ENCODE data around the gene KLHDC4.

Gene KLHDC4

GRCh38 chr16:87703835-87704375 lies 61.9 kb downstream of the KLHDC4 start:
- no peak overlapping the region for H3K27ac ChIP-seq
- DNase-seq: peak; percentile 10

DNA sequence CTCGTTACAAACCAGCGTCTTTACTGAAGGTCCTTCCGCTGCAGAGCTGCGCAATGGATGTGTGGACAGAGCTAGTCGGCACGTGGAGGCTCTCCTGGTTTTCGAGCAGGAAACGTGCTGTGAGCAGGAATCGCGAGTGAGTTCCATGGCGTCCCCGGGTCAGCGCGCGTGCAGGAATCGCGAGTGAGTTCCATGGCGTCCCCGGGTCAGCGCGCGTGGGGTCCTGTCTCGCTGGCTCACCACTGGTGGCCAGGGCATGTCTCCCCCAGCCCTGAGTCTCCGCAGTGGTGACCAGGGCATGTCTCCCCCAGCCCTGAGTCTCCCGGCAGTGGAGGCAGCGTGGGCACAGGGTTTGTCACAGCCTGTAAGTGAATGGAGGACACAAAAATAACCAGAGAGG lies 62.7 kb downstream of the KLHDC4 start:
- no peak for TF ChIP-seq CTCF (IDR thresholded peaks at IDR 0.05; ENCODE audit: low read depth, low read length)
- Histone ChIP-seq H3K4me3 (ENCODE audit: low read depth, low read length) (no peak overlapping the region), H3K36me3 (peaks cover 9% of the 10 kb centered on the region), H3K27ac (no peak overlapping the region), H3K27me3 (ENCODE audit: insufficient read depth, low read depth, severe bottlenecking) (no peaks in the 10 kb centered on the region), H3K9me3 (ENCODE audit: severe bottlenecking) (no peaks in the 10 kb centered on the region)
- no peak for DNase-seq

More at GRCh38 chr16:87703835-87704375, 61.9 kb downstream of the KLHDC4 start:
- no peak overlapping the region for H3K4me3 ChIP-seq (ENCODE audit: low read depth, low read length)
- H3K27me3 ChIP-seq (ENCODE audit: insufficient read depth, low read depth, severe bottlenecking): no peaks in the 10 kb centered on the region
- H3K36me3 ChIP-seq: peaks cover 9% of the 10 kb centered on the region
- H3K9me3 ChIP-seq (ENCODE audit: severe bottlenecking): no peaks in the 10 kb centered on the region
- TF ChIP-seq CTCF (IDR thresholded peaks at IDR 0.05; ENCODE audit: low read depth, low read length): no peak

DNA sequence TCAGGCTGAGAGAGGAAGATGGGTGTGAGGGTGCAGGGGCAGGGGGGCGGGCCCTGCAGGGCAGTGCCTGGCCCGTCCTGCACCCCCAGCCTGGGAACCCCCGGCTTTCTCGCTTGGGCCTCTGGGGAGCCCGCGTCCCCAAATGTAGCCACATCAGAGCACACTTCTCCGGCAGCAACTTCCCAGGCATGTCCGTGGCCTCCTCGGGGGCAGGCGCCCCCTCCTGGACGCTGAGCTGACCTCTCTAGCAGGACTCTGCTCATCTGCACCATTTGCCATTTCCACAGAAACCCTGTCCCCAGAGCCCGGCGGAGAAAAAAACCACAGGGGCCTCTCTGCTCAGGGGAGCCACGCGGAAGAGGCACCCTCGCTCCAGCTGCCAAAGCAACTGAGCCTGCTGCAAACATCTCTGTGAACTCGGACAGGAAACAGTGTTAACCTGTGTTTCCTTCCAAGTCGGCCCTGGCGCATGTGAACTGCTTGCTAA lies 63.4 kb downstream of the KLHDC4 start:
- DNase-seq: peak; percentile 44
- H3K27ac ChIP-seq: no peak overlapping the region
- TF ChIP-seq CTCF (IDR thresholded peaks at IDR 0.05; ENCODE audit: low read depth, low read length): peak; percentile 73
- no peak overlapping the region for H3K4me3 ChIP-seq (ENCODE audit: low read depth, low read length)
- peaks cover 9% of the 10 kb centered on the region for H3K36me3 ChIP-seq
- no peaks in the 10 kb centered on the region for H3K27me3 ChIP-seq (ENCODE audit: insufficient read depth, low read depth, severe bottlenecking)
- H3K9me3 ChIP-seq (ENCODE audit: severe bottlenecking): no peaks in the 10 kb centered on the region

DNA sequence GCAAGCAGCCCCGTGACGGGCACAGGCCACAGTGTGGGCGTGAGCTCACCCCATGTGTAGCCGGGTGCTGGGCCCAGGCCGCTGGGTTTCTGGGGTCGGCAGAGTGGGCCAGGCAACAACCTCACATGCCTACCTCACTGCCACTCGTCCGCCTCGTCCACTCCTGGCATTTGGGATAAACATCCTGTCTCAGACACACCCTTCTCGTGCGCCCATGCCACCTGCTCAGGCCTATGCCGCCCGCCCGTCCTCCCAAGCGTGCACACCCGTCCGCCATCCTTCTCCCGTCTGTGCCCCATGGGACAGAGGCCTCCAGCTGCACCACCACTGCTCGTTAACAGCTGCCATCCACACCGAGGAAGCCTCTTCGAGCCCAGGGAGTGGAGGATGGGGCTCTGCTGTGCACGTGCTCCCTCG lies 64.3 kb downstream of the KLHDC4 start:
- no peak overlapping the region for H3K4me3 ChIP-seq (ENCODE audit: low read depth, low read length)
- no peak for TF ChIP-seq CTCF (IDR thresholded peaks at IDR 0.05; ENCODE audit: low read depth, low read length)
- no peaks in the 10 kb centered on the region for H3K9me3 ChIP-seq (ENCODE audit: severe bottlenecking)
- no peak for DNase-seq
- H3K27me3 ChIP-seq (ENCODE audit: insufficient read depth, low read depth, severe bottlenecking): no peaks in the 10 kb centered on the region
- peaks cover 9% of the 10 kb centered on the region for H3K36me3 ChIP-seq
- no peak overlapping the region for H3K27ac ChIP-seq

DNA sequence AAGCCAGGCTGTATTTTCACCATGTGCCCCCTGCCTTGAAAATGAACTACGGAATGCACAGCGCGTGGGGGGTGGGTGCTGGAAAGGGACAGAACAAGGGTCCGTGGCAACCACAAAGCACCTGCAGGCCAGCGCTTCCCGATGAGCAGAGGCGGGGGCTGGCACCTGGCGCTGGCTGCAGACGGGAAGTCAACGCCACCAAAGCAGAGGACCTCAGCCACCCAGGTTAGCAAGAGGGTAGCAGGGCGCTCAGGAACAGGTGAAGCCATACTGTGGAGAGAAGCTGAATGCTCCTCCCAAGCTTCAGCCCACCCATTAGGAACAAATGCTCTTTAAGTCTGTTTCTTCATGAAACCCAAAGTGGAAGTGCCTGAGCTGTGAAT lies 64.7 kb downstream of the KLHDC4 start:
- Histone ChIP-seq H3K27ac (no peak overlapping the region), H3K9me3 (ENCODE audit: severe bottlenecking) (no peaks in the 10 kb centered on the region), H3K36me3 (peaks cover 9% of the 10 kb centered on the region), H3K4me3 (ENCODE audit: low read depth, low read length) (no peak overlapping the region), H3K27me3 (ENCODE audit: insufficient read depth, low read depth, severe bottlenecking) (no peaks in the 10 kb centered on the region)
- no peak for TF ChIP-seq CTCF (IDR thresholded peaks at IDR 0.05; ENCODE audit: low read depth, low read length)
- DNase-seq: no peak
